SK-N-SH (cell line): ENCODE results near the gene RABL2A.
"Not testable (repeated sequence)": the region's sequence is repeated elsewhere in the genome, so short reads cannot be mapped to it uniquely, and the experiment has no call there.

Experiments used
- CHD2 ChIP-seq: fragments of 150-350 bp; IDR thresholded peaks from 2 replicates; pipeline ENCODE4 v1.6.1; 2018; ENCODE audit warnings: low read length; ENCODE audit not compliant: partially characterized antibody
- CTCF ChIP-seq: fragments of 200-600 bp; sonication (generic); IDR thresholded peaks from 2 replicates; pipeline ENCODE4 v1.6.1; 2017; ENCODE audit warnings: antibody characterized with exemption, mild to moderate bottlenecking, moderate library complexity
- EP300 ChIP-seq, 2 experiments: IDR thresholded peaks; 2 replicates each; pipeline versions ENCODE4 v1.4.0 to v1.6.1; 2012; ENCODE audit warnings: borderline replicate concordance in 1 of 2, low read depth in 1 of 2, low read length in 1 of 2
- FOSL2 ChIP-seq: IDR thresholded peaks from 2 replicates; pipeline ENCODE4 v1.4.0; 2012; ENCODE audit warnings: low read depth, mild to moderate bottlenecking, moderate library complexity, borderline replicate concordance
- GATA2 ChIP-seq: sonication (generic); formaldehyde crosslinking; IDR thresholded peaks from 2 replicates; pipeline ENCODE4 v1.5.0; 2020; ENCODE audit warnings: mild to moderate bottlenecking, missing genetic modification reagents
- IRF3 ChIP-seq: fragments of 150-350 bp; IDR thresholded peaks from 2 replicates; pipeline ENCODE4 v1.6.1; 2016; ENCODE audit warnings: mild to moderate bottlenecking, low read depth, low read length
- POLR2AphosphoS5 ChIP-seq: IDR thresholded peaks from 2 replicates; pipeline ENCODE4 v1.6.1; 2012; ENCODE audit warnings: low read depth, low read length
- RFX5 ChIP-seq: IDR thresholded peaks from 2 replicates; pipeline ENCODE4 v1.6.1; 2012; ENCODE audit warnings: mild to moderate bottlenecking, improper control_type of control experiment, low read length
- SIN3A ChIP-seq: IDR thresholded peaks from 2 replicates; pipeline ENCODE4 v1.6.1; 2012; ENCODE audit warnings: low read depth, mild to moderate bottlenecking, low read length, moderate library complexity, borderline replicate concordance
- SMC3 ChIP-seq: IDR thresholded peaks from 2 replicates; pipeline ENCODE4 v1.6.1; 2012; ENCODE audit warnings: low read depth, low read length, improper control_type of control experiment
- TAF1 ChIP-seq: IDR thresholded peaks from 2 replicates; pipeline ENCODE4 v1.6.1; 2012; ENCODE audit warnings: low read depth, mild to moderate bottlenecking, low read length, moderate library complexity, borderline replicate concordance
- TF ChIP-seq, protein P1 (sequence below): IDR thresholded peaks from 2 replicates; pipeline ENCODE4 v1.4.0; 2012; ENCODE audit warnings: low read depth
- TF ChIP-seq, protein P2 (sequence below): IDR thresholded peaks from 2 replicates; pipeline ENCODE4 v1.6.1; 2012; ENCODE audit warnings: mild to moderate bottlenecking, low read depth, low read length, moderate library complexity
- TF ChIP-seq, protein P3 (sequence below): fragments of 150-350 bp; IDR thresholded peaks from 2 replicates; pipeline ENCODE4 v1.6.1; 2017; ENCODE audit warnings: antibody characterized with exemption, low read length, low read depth, borderline replicate concordance

- TF ChIP-seq CTCF; CHD2; IRF3; POLR2AphosphoS5; EP300 (IDR thresholded peaks at IDR 0.05; ENCODE audit: borderline replicate concordance in 1 of 2, low read depth in 1 of 2, low read length in 1 of 2); RFX5; TAF1; GATA2 (CRISPR knock-in tag); FOSL2; SIN3A; SMC3: not testable (repeated sequence)
- TF ChIP-seq, protein P1, sequence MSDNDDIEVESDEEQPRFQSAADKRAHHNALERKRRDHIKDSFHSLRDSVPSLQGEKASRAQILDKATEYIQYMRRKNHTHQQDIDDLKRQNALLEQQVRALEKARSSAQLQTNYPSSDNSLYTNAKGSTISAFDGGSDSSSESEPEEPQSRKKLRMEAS = not testable (repeated sequence)
- TF ChIP-seq, protein P2, sequence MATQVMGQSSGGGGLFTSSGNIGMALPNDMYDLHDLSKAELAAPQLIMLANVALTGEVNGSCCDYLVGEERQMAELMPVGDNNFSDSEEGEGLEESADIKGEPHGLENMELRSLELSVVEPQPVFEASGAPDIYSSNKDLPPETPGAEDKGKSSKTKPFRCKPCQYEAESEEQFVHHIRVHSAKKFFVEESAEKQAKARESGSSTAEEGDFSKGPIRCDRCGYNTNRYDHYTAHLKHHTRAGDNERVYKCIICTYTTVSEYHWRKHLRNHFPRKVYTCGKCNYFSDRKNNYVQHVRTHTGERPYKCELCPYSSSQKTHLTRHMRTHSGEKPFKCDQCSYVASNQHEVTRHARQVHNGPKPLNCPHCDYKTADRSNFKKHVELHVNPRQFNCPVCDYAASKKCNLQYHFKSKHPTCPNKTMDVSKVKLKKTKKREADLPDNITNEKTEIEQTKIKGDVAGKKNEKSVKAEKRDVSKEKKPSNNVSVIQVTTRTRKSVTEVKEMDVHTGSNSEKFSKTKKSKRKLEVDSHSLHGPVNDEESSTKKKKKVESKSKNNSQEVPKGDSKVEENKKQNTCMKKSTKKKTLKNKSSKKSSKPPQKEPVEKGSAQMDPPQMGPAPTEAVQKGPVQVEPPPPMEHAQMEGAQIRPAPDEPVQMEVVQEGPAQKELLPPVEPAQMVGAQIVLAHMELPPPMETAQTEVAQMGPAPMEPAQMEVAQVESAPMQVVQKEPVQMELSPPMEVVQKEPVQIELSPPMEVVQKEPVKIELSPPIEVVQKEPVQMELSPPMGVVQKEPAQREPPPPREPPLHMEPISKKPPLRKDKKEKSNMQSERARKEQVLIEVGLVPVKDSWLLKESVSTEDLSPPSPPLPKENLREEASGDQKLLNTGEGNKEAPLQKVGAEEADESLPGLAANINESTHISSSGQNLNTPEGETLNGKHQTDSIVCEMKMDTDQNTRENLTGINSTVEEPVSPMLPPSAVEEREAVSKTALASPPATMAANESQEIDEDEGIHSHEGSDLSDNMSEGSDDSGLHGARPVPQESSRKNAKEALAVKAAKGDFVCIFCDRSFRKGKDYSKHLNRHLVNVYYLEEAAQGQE = not testable (repeated sequence)
- TF ChIP-seq, protein P3, sequence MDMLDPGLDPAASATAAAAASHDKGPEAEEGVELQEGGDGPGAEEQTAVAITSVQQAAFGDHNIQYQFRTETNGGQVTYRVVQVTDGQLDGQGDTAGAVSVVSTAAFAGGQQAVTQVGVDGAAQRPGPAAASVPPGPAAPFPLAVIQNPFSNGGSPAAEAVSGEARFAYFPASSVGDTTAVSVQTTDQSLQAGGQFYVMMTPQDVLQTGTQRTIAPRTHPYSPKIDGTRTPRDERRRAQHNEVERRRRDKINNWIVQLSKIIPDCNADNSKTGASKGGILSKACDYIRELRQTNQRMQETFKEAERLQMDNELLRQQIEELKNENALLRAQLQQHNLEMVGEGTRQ = not testable (repeated sequence)
Observed at GRCh38 chr2:113591926-113592325, 35.1 kb upstream of the RABL2A start.
